NCI-H1417 treated with DMSO at 0.1 percent for 48 hours (cell line): ENCODE data around the gene MX2.
"Not testable (repeated sequence)": the region's sequence is repeated elsewhere in the genome, so short reads cannot be mapped to it uniquely, and the experiment has no call there.

ENCODE experiments used
- DNase-seq: peaks from one replicate; lab custom pipeline; 2025; lab: John Stamatoyannopoulos, UW

Gene MX2

GRCh38 chr21:41418393-41418792, 56.6 kb downstream of the MX2 start:
- no peak for DNase-seq

DNA sequence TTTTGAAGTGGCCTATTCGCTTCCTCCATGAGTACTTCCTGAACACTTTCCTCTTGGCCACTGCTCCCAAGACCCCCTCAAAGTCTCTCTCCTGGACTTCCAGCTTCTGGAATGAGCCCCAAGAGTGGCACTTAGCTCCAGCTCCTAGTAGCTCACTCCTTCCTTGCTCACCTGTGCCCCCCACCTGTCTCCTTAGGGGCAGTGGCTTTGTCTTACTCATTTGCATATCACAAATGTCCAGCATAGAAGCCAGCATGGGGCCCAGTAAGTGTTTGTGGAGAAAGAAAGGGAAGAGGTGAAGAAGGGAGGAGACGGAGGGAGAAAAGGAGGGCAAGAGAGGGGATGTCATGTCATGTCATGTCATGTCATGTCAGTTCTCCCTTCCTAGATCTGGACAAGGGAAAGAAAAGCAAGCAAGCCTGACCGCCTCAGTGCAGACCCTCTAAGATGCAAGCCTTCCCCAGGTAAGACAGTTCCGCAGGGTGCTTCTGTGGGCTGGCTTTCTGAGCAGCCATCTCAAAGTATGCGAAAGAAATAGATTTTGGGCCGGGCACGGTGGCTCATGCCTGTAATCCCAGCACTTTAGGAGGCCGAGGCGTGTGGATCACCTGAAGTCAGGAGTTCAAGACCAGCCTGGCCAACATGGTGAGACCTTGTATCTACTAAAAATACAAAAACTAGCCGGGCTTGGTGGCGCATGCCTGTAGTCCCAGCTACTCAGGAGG, 57.3 kb downstream of the MX2 start:
- no peak for DNase-seq

DNA sequence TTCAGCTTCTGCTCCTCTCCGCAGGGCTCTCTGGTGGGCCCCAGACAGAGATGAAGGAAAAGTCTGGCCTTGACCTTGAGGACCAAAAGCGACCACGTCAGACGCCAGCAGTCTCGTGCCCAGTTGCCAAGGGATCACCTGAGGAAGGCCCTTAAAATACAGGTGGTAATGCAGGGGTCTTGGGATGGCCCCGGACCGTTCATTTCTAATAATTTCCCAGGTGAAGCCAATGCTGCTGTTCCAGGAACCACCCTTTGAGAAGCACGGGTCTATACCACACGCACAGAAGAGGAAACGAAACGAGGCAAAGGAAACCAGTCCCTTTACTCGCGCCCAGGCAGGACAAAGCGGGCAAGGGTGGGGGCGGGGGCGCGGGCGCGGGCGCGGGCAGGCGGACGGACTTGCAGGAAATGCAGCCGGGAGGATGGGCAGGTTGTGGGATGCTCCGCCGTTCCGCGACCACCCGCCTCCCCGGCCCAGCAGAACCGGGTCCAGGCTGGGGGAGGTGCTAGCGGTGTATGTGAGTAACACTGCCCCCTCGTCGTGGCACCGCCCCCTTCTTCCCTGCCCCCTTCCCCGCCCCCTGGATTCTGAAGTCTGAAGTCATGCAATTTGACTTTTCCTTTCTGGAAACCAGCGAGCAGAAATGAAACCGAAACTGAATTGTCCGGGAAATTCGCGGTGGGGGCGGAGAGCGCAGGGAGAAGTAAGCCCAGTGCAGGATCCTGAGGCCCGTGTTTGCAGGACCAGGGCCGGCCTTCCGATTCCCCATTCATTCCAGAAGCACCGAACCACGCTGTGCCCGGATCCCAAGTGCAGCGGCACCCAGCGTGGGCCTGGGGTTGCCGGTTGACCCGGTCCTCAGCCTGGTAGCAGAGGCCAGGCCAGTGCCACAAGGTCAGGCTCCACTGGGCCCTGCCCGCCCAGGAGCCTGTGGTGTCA, 58.4 kb downstream of the MX2 start:
- DNase-seq: peak; percentile 14

- not testable (repeated sequence) for DNase-seq
Measured at GRCh38 chr21:41420998-41421397, 59.2 kb downstream of the MX2 start.

DNA sequence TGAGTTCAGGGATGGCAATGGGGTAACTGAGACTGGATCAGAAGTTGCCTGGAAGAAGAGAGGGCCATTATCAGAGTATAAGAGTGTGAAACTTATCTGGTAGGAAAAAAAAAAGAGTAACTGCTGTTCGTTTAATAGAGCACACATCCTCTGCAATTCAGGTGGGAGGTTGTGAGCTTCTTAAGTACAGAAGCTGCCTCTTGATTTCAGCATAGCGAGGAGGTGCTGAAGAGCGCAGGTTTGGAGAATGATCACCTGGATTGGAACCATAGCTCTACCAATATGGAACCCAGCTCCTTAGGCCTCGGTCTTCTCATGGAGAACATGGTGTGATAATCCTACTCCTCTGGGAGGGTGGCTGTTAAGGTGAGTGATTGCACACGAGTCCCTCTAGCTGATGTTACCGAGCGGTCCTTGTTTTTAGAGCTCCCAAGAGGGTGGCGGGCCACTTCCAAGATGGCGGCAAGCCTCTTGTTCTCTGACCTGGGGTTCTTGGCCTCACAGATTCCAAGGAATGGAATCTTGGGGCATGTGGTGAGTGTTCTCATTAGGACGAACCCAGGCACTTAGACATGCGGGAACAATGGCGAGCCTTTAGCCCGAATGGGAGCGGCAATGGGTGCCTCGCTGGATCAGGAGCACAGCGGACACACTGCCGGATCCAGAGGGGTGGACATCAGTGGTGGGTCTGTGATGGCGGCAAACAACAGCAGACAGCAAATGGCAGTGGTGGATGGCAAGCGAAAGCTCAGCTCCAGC, 60.9 kb downstream of the MX2 start:
- no peak for DNase-seq

DNA sequence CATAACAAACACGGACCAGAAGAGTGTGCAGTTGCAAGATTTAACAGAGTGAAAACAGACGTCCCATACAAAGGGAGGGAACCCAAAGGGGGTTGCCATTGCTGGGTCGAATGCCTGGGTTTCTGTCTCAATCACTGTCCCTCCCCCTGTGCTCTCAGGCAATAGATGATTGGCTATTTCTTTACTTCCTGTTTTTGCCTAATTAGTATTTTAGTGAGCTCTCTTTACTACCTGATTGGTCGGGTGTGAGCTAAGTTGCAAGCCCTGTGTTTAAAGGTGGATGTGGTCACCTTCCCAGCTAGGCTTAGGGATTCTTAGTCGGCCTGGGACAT, 61.4 kb downstream of the MX2 start:
- not testable (repeated sequence) for DNase-seq

DNA sequence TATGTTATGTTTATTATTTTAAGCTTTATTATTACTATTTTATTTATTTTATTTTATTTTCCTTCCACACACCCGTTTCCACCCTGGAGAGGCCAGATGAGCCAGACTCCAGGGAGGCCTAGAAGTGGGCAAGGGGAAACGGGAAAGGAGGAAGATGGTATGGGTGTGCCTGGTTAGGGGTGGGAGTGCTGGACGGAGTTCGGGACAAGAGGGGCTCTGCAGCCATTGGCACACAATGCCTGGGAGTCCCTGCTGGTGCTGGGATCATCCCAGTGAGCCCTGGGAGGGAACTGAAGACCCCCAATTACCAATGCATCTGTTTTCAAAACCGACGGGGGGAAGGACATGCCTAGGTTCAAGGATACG, 63.7 kb downstream of the MX2 start:
- DNase-seq: no peak

GRCh38 chr21:41425954-41426675, 64.3 kb downstream of the MX2 start, which contains the start of gene MX1:
MX1 (plus strand) TSS chr21:41426239; CDS start chr21:41432071, 5,832 bp downstream.
- no peak for DNase-seq

DNA sequence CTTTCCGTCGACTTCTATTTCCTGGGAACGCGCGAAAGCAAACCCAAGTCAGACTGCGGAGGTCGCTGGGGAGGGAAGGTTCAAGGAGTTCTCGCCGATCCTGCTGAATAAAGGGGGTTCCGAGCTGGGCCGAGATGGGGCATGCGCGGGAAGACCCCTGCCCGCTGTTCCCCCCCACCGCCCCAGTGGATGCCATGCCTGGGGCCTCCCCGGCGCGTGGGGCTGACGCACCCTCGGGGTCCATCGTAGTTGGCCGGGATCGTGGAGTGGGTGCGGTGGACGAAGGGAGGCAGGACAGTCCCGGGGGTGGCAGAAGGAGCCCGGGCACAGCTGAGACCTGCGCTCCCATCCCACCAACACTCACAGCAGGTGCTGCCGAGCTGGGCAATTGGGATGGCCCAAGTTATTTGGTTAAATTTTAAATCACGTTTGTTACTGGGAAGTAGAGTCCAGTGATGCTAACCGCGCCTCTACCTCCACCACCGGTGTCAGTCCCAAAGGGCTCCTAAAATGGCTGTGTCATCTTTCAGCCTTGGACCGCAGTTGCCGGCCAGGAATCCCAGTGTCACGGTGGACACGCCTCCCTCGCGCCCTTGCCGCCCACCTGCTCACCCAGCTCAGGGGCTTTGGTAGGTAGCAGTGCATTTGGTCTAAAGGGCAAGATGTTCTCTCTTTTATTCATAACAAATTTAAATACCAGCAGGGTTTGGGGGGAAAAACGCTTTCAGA, 65.0 kb downstream of the MX2 start:
- DNase-seq: no peak

DNA sequence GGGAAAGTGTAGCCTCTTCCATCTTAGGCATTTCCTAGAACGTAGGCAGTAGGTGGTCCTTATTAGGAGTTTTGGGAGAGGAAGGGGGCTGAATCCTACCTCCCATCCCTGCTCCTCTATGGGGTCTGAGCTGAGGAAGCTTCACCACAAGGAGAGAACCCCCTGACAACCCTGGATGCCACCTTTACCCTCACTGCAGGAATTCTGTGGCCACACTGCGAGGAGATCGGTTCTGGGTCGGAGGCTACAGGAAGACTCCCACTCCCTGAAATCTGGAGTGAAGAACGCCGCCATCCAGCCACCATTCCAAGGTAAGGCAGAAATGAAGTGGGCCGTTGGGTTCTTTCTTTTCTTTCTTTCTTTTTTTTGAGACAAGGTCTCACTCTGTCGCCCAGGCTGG, 65.7 kb downstream of the MX2 start:
- no peak for DNase-seq

DNA sequence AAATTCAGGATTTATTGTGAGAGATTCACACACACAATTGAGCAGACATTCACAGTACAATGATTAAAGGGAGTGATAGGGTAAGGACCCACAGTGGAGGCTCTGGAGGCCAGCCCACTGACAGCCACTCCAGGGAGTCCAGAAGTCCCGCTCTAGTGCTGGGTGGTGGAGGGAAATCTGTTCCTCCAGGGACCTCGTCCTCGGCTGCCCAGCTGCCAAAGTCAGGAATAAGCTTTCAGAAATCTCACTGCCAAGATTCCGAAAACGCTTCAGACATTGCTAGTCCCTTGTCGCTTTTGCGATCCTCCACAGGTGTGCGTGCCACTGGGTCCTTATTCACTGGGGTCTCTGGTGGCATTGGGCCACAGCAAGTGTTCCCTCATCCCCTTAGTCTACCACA, 66.5 kb downstream of the MX2 start:
- no peak for DNase-seq

DNA sequence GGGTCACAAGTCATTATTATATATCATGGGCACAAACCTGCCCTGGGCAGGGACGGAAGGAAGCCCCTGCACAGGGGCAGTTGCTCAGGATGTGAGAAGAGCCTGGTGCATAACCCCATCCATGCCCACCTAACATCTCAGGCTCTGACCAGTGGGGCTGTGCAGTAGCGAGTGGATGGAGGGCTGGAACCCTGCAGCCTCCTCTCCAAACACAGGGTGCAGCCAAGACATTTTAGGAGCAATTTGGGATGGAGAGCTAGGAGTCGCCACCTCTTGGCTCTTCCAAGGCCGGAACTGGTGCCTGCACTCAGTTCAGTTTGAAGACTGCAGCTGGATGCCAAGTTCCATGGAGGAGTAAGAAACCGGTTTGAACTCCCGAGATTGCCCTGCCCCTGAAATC, 67.0 kb downstream of the MX2 start:
- DNase-seq: no peak

DNA sequence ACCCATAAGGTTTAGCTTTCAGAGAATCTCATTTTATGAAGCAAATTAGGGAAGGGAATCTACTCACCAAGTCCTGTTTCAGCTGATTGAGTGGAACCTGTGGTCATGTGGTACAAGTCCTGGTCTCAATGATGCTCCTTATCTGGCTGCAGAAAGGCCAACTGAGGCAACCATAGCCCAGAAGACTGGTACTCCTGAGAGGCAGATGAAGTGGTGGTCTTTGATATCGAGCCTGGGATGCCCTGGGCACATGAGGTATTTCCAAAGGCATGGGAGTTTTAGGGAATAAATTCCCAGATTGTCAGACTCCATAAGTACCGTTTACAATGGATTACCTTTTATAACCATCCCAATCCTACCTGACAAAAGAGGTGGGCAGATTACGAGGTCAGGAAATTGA, 67.5 kb downstream of the MX2 start:
- DNase-seq: no peak

DNA sequence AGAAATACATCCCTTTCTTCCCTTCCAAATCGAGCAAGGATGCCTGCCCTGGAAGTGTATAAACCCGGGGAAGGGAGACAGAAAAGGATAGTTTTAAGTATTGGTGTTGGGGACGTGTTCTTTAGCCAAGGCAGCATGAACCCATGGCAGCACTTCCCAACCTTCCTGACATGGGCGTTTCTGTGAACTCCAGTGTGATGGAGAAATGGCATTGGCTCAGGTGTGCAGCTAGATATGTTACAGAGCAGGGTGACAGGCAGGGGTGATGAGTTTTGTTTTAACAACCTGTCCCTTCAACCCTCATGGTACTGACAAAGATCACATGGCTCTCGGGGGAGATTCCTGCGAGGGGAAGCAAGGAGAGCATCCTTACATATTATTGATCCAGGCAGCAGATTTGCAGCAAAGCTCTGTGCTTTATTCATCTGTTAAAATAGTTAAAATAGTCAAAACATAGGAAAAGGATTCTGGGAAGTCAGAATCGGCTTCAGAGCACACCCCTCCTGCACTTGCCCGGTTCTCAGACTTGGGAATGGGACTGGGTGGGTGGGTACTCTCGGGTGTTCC, 68.2 kb downstream of the MX2 start:
- no peak for DNase-seq

GRCh38 chr21:41431788-41432548, 70.1 kb downstream of the MX2 start:
- no peak for DNase-seq

GRCh38 chr21:41432562-41433460, 71.0 kb downstream of the MX2 start:
- DNase-seq: no peak

DNA sequence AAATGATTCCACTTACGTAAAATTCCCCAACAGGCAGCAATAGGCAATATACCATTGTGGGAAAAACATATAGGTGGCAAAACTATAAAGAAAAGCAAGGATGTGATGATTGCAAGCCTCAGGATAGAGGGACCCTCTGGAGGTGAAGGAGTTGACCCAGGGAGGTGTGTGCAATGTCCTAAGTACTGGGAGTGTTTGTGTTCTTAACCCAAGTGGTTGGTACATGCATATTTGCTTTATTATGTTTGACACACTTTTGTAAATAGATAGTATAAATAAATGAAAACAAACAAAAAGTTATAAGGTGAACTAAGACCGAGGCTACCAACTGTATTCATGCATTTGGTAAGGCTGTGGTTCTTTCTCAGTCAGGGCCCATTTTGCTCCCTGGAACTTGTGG, 71.7 kb downstream of the MX2 start:
- no peak for DNase-seq

DNA sequence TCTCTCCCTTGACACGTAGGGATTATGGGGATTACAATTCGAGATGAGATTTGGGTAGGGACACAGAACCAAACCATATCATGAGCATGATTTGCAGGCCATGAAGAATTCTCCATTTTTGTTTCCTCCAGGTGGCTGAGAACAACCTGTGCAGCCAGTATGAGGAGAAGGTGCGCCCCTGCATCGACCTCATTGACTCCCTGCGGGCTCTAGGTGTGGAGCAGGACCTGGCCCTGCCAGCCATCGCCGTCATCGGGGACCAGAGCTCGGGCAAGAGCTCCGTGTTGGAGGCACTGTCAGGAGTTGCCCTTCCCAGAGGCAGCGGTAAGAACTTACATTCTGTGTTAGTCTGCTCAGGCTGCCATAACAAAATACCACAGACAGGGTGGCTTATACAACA, 73.9 kb downstream of the MX2 start:
- no peak for DNase-seq

GRCh38 chr21:41437729-41438128, 75.9 kb downstream of the MX2 start:
- no peak for DNase-seq
